ENCODE data around the gene SLC6A18.

SLC6A18 gene

GRCh38 chr5:1216211-1216917, 8.8 kb upstream of the SLC6A18 start:
- no peak for DNase-seq (ENCODE audit: low read depth)
- no peak overlapping the region for H3K4me3 ChIP-seq (ENCODE audit: low read depth, low read length)
- TF ChIP-seq CTCF (conservative IDR thresholded peaks at IDR 0.05; ENCODE audit: low read depth, low read length): no peak

- DNase-seq (ENCODE audit: low read depth): no peak
- no peak for TF ChIP-seq CTCF (conservative IDR thresholded peaks at IDR 0.05; ENCODE audit: low read depth, low read length)
- no peak overlapping the region for H3K4me3 ChIP-seq (ENCODE audit: low read depth, low read length)
These were observed 8.3 kb upstream of the SLC6A18 start for GRCh38 chr5:1216918-1217295.

- no peak overlapping the region for H3K4me3 ChIP-seq (ENCODE audit: low read depth, low read length)
- no peak for TF ChIP-seq CTCF (conservative IDR thresholded peaks at IDR 0.05; ENCODE audit: low read depth, low read length)
- DNase-seq (ENCODE audit: low read depth): no peak
These were observed 7.5 kb upstream of the SLC6A18 start for GRCh38 chr5:1217596-1218206.

- H3K4me3 ChIP-seq (ENCODE audit: low read depth, low read length): no peak overlapping the region
- no peak for DNase-seq (ENCODE audit: low read depth)
- no peak for TF ChIP-seq CTCF (conservative IDR thresholded peaks at IDR 0.05; ENCODE audit: low read depth, low read length)
These were observed 6.7 kb upstream of the SLC6A18 start for GRCh38 chr5:1218351-1219080.

- TF ChIP-seq CTCF (conservative IDR thresholded peaks at IDR 0.05; ENCODE audit: low read depth, low read length): no peak
- H3K4me3 ChIP-seq (ENCODE audit: low read depth, low read length): no peak overlapping the region
- DNase-seq (ENCODE audit: low read depth): no peak
These were observed 5.9 kb upstream of the SLC6A18 start for GRCh38 chr5:1219098-1219767.

GRCh38 chr5:1219768-1220100, 5.4 kb upstream of the SLC6A18 start:
- no peak overlapping the region for H3K4me3 ChIP-seq (ENCODE audit: low read depth, low read length)
- TF ChIP-seq CTCF (conservative IDR thresholded peaks at IDR 0.05; ENCODE audit: low read depth, low read length): no peak
- DNase-seq (ENCODE audit: low read depth): no peak

Measured in choroid plexus epithelial cell (primary cell).